Frontal cortex (tissue), 1 donor: ENCODE results near the gene SWSAP1. TPM values are rescaled to one million over a fixed set of nuclear protein-coding genes. Genes with fewer than 3 reads are reported as not detected.

Source experiments
- small RNA-seq: library from RNA; depleted of rRNA; stranded (forward); fragments of <200 nt; gene quantifications from one replicate; pipeline ENCODE3, GENCODE V24; 2014
- total RNA-seq: library from RNA; depleted of rRNA; stranded (reverse); fragments of >200 nt; gene quantifications from one replicate; pipeline ENCODE4 v1.2.3, GENCODE V29; 2014

The SWSAP1 gene
- total RNA-seq, 1 donor from 2014 or later, result 0.82 TPM

Small RNA genes within 50 kb of the gene (small RNA-seq; reads per million reads assigned to genes)
- not detected for gene RF00019

Other genes starting within 250 kb of the SWSAP1 start
- gene SPC24, start 218.9 kb upstream of the SWSAP1 start, total RNA-seq, result 6.9 TPM
- 7.3 TPM for gene KANK2, start 177.1 kb upstream of the SWSAP1 start, total RNA-seq
- not detected for gene ANGPTL8, start 135.0 kb upstream of the SWSAP1 start, total RNA-seq
- gene DOCK6, start 112.1 kb upstream of the SWSAP1 start, total RNA-seq, result 4.1 TPM
- gene TSPAN16, start 78.5 kb upstream of the SWSAP1 start, total RNA-seq, result not detected
- gene RAB3D, start 35.0 kb upstream of the SWSAP1 start, total RNA-seq, result 21.6 TPM
- gene TMEM205, start 28.4 kb upstream of the SWSAP1 start, total RNA-seq, result 27.7 TPM
- 2.9 TPM for gene CCDC159, start 28.1 kb upstream of the SWSAP1 start, total RNA-seq
- 30.6 TPM for gene PLPPR2, start 19.2 kb upstream of the SWSAP1 start, total RNA-seq
- 3.3 TPM for gene EPOR, start 9.6 kb downstream of the SWSAP1 start, total RNA-seq
- gene RGL3, start 44.6 kb downstream of the SWSAP1 start, total RNA-seq, result 0.41 TPM
- gene ODAD3, start 60.5 kb downstream of the SWSAP1 start, total RNA-seq, result 0.41 TPM
- 39.1 TPM for gene PRKCSH, start 61.0 kb downstream of the SWSAP1 start, total RNA-seq
- gene ELAVL3, start 106.4 kb downstream of the SWSAP1 start, total RNA-seq, result 98.2 TPM
- 16.3 TPM for gene ZNF653, start 131.2 kb downstream of the SWSAP1 start, total RNA-seq
- gene ECSIT, start 154.5 kb downstream of the SWSAP1 start, total RNA-seq, result 60.3 TPM
- gene CNN1, start 164.2 kb downstream of the SWSAP1 start, total RNA-seq, result 1.2 TPM
- gene ELOF1, start 184.6 kb downstream of the SWSAP1 start, total RNA-seq, result 19.2 TPM
- gene ACP5, start 203.0 kb downstream of the SWSAP1 start, total RNA-seq, result 0.41 TPM
- 106 TPM for gene ZNF627, start 222.8 kb downstream of the SWSAP1 start, total RNA-seq